Fibroblast of lung (primary cell): ENCODE data around the gene SEMA3D.

Source experiments
- CTCF ChIP-seq, 2 donors: IDR thresholded peaks in 1 of 2; conservative IDR thresholded peaks in 1 of 2; 1 replicate in 1 of 2; 2 replicates in 1 of 2; pipeline ENCODE4 v1.5.1; 2011 to 2012; ENCODE audit warnings: low read length in 2 of 2, control low read depth in 1 of 2, inconsistent platforms in 1 of 2, low read depth in 1 of 2, mild to moderate bottlenecking in 1 of 2
- EZH2 ChIP-seq: IDR thresholded peaks from 2 replicates; pipeline ENCODE4 v1.5.1; 2012; ENCODE audit warnings: low read length, control low read depth, mild to moderate bottlenecking; ENCODE audit errors: missing control alignments

GRCh38 chr7:85091565-85091928 lies 95.3 kb downstream of the SEMA3D start:
- TF ChIP-seq CTCF (conservative IDR thresholded peaks at IDR 0.05 in 1 of 2, IDR thresholded peaks at IDR 0.05 in 1 of 2; ENCODE audit: low read depth in 1 of 2, low read length in 2 of 2) (no peak), EZH2 (no peak)
